HepG2 (cell line): ENCODE measurements around the gene PIK3R4. TPM values are rescaled to one million over a fixed set of nuclear protein-coding genes. Genes with fewer than 3 reads are reported as not detected.

Experiments used
- ATAC-seq: fragments of 200-7000 bp; cut with Tn5 transposase; 3 replicates; pipeline ENCODE4 v1.9.1; 2020; ENCODE audit warnings: mild to moderate bottlenecking, moderate library complexity
- BruUV-seq: library from RNA; stranded (reverse); fragments of 400-500 nt; replicated peaks from 2 replicates; lab custom pipeline; 2021; lab: Mats Ljungman, UMichigan
- CTCF ChIA-PET: fragments of 300-600 bp; formaldehyde crosslinking; extraction: SDS; loops from one replicate; lab custom pipeline; 2021; ENCODE audit warnings: low total read pairs, inconsistent platforms, low intra/inter-chr PET ratio; lab: Yijun Ruan, JAX
- POLR2A ChIA-PET: fragments of 350-600 bp; sonication (Branson Sonifier 250); formaldehyde crosslinking; loops from one replicate; lab custom pipeline; 2020; ENCODE audit warnings: antibody characterized with exemption, inconsistent platforms; lab: Yijun Ruan, JAX
- DNase-seq: peaks from one replicate; pipeline ENCODE4 v3.0.0-alpha.2; 2015; ENCODE audit warnings: low spot score
- FAIRE-seq: peaks from 3 replicates; lab custom pipeline; 2011; peaks lifted over from hg19 to GRCh38; lab: Jason Lieb, UNC
- H2AFZ ChIP-seq: one replicate; pipeline ENCODE4 v1.6.1; 2011; ENCODE audit warnings: low read length, inconsistent platforms
- H3K27ac ChIP-seq: fragments of 300-600 bp; 3 replicates; pipeline ENCODE4 v1.8.0; 2011; ENCODE audit warnings: mixed run types, mild to moderate bottlenecking, mixed read lengths, low read length, inconsistent platforms; ENCODE audit not compliant: insufficient read depth; ENCODE audit errors: extremely low read length
- H3K27me3 ChIP-seq, 2 experiments: fragments of 200-600 bp in 1 of 2; 2 replicates in 1 of 2; 3 replicates in 1 of 2; pipeline versions ENCODE4 v1.6.0 to v1.8.0; 2011; ENCODE audit warnings: low read length in 2 of 2, mild to moderate bottlenecking in 2 of 2, moderate library complexity in 2 of 2, inconsistent platforms in 1 of 2; ENCODE audit not compliant: insufficient read depth in 2 of 2, control insufficient read depth in 1 of 2
- H3K36me3 ChIP-seq, 2 experiments: fragments of 200-600 bp in 1 of 2; replicated peaks in 1 of 2; 2 replicates in 1 of 2; 3 replicates in 1 of 2; pipeline versions ENCODE4 v1.5.1 to v1.8.0; 2011; ENCODE audit warnings: low read length in 2 of 2, inconsistent platforms in 1 of 2; ENCODE audit not compliant: insufficient read depth in 2 of 2, control insufficient read depth in 1 of 2
- H3K4me1 ChIP-seq: 2 replicates; pipeline ENCODE4 v1.5.1; 2012; ENCODE audit warnings: low read length, inconsistent platforms; ENCODE audit not compliant: insufficient read depth
- H3K4me2 ChIP-seq: 2 replicates; pipeline ENCODE4 v1.6.0; 2011; ENCODE audit warnings: low read depth, low read length, inconsistent platforms
- H3K4me3 ChIP-seq, 3 experiments: fragments of 200-600 bp in 1 of 3; sonication (generic), shearing (Covaris generic) in 1 of 3; replicated peaks in 1 of 3; 2 replicates each; pipeline ENCODE4 v1.5.1; 2011 to 2016; ENCODE audit warnings: low read length in 3 of 3, inconsistent platforms in 2 of 3, low read depth in 2 of 3, mild to moderate bottlenecking in 2 of 3, control low read depth in 1 of 3, mixed read lengths in 1 of 3; ENCODE audit not compliant: insufficient read depth in 1 of 3
- H3K79me2 ChIP-seq: one replicate; pipeline ENCODE4 v1.6.1; 2011; ENCODE audit warnings: low read length, inconsistent platforms; ENCODE audit not compliant: insufficient read depth
- H3K9ac ChIP-seq: 2 replicates; pipeline ENCODE4 v1.6.0; 2011; ENCODE audit warnings: mild to moderate bottlenecking, low read depth, low read length, inconsistent platforms; ENCODE audit not compliant: insufficient read depth
- H3K9me3 ChIP-seq: 2 replicates; pipeline ENCODE4 v1.5.1; 2012; ENCODE audit warnings: mild to moderate bottlenecking, low read length
- H4K20me1 ChIP-seq: 2 replicates; pipeline ENCODE4 v1.6.0; 2011; ENCODE audit warnings: inconsistent platforms, mild to moderate bottlenecking, low read length, moderate library complexity; ENCODE audit not compliant: insufficient read depth
- FOXA3 ChIP-seq: IDR thresholded peaks from 2 replicates; pipeline ENCODE4 v1.6.1; 2016; ENCODE audit warnings: missing genetic modification reagents, missing compliant biosample characterization
- KDM1A ChIP-seq: IDR thresholded peaks from 2 replicates; pipeline ENCODE4 v1.6.1; 2016; ENCODE audit warnings: missing compliant biosample characterization
- RNF2 ChIP-seq: fragments of 450-650 bp; conservative IDR thresholded peaks from 2 replicates; pipeline ENCODE4 v1.6.1; 2016; ENCODE audit warnings: low read depth
- SMC3 ChIP-seq: IDR thresholded peaks from 2 replicates; pipeline ENCODE4 v1.6.1; 2011; ENCODE audit warnings: low read length, improper control_type of control experiment
- ZNF773 ChIP-seq: sonication (generic); formaldehyde crosslinking; IDR thresholded peaks from 2 replicates; pipeline ENCODE4 v1.4.0; 2020; ENCODE audit warnings: missing genetic modification reagents, borderline replicate concordance
- ZSCAN25 ChIP-seq: sonication (generic); formaldehyde crosslinking; IDR thresholded peaks from 2 replicates; pipeline ENCODE4 v1.8.0; 2022; ENCODE audit warnings: mild to moderate bottlenecking, missing genetic modification reagents
- WGBS: methylation state at CpG from one replicate; pipeline ENCODE4 v1.1.6; 2017; ENCODE audit warnings: low lambda C conversion rate; 5-methylcytosine and 5-hydroxymethylcytosine counted together
- in situ Hi-C: cut with HindIII; loops from 2 replicates; pipeline ENCODE4 v1.10.0; 2017; ENCODE audit warnings: low pct_unique_long_range_greater_than_20kb; ENCODE audit not compliant: extremely low pct_ligation_motif_present
- intact Hi-C: fragments of 100-400 bp; cut with micrococcal nuclease; formaldehyde crosslinking; loops from one replicate; pipeline ENCODE4 v1.10.0; 2022; ENCODE audit not compliant: unreplicated experiment
- polyA plus RNA-seq, 8 experiments: library from polyadenylated mRNA; depleted of rRNA in 3 of 8; stranded (reverse) in 7 of 8; unstranded in 1 of 8; fragments of >200 nt; fragmentation: Illumina TruSeq in 4 of 8; extraction: Trizol in 4 of 8; gene quantifications; 2 replicates each; pipeline versions ENCODE4 v1.2.1 to v1.2.3, GENCODE V29; 2011 to 2016; ENCODE audit warnings: low read depth in 4 of 8, missing spikeins in 1 of 8, mixed read lengths in 1 of 8; ENCODE audit not compliant: insufficient read depth in 1 of 8
- total RNA-seq, 5 experiments: library from RNA; depleted of rRNA; stranded (reverse); fragments of >200 nt; fragmentation: Illumina TruSeq; extraction: Trizol; gene quantifications; 2 replicates each; pipeline ENCODE4 v1.2.3, GENCODE V29; 2016; ENCODE audit warnings: low read depth in 1 of 5

The PIK3R4 gene
- total and polyA plus RNA-seq, 2 of the 13 experiments (the other 11 are each of a cell fraction or from before 2014, with no cell fraction given), result 22.4 to 26.0 TPM

- WGBS, result 39% methylated on average over 3 of the region's 3 CpGs
- Histone ChIP-seq H3K79me2 (no peaks in the 10 kb centered on the region), H3K9ac (no peak overlapping the region), H2AFZ (no peak overlapping the region), H4K20me1 (no peaks in the 10 kb centered on the region), H3K4me3 (no peak overlapping the region), H3K36me3 (no peaks in the 10 kb centered on the region), H3K9me3 (no peaks in the 10 kb centered on the region), H3K27me3 (no peaks in the 10 kb centered on the region; a peak in 1 of 5 replicates), H3K4me1 (no peaks in the 10 kb centered on the region), H3K27ac (no peak overlapping the region), H3K4me2 (no peak overlapping the region)
- intact Hi-C loops, result no loop called here
- ATAC-seq (no peak), FAIRE-seq (no peak), DNase-seq (no peak)
- CTCF ChIA-PET, result no interaction called here
- in situ Hi-C loops, result no loop called here
- TF ChIP-seq SMC3 (no peak), ZNF773 (CRISPR knock-in tag) (no peak), RNF2 (no peak)
- no TSS peak for BruUV-seq
- POLR2A ChIA-PET, result no interaction called here
Observed at GRCh38 chr3:130783629-130784028, 37.0 kb upstream of the PIK3R4 start.

GRCh38 chr3:130779486-130779885 is 32.9 kb upstream of the PIK3R4 start:
- in situ Hi-C loops, result no loop called here
- WGBS, result 5% methylated on average over 5 of the region's 5 CpGs
- no peaks in the 10 kb centered on the region for H3K27me3 ChIP-seq
- H3K27ac ChIP-seq, result no peak overlapping the region
- POLR2A ChIA-PET, result no interaction called here
- H3K9me3 ChIP-seq, result no peaks in the 10 kb centered on the region
- no peak overlapping the region for H3K4me2 ChIP-seq
- BruUV-seq, result no TSS peak
- CTCF ChIA-PET, result no interaction called here
- FAIRE-seq (no peak), ATAC-seq (no peak), DNase-seq (no peak)
- no peaks in the 10 kb centered on the region for H3K79me2 ChIP-seq
- intact Hi-C loops, result no loop called here
- TF ChIP-seq FOXA3 (CRISPR knock-in tag), result no peak
- TF ChIP-seq ZSCAN25 (CRISPR knock-in tag), result no peak
- TF ChIP-seq KDM1A, result no peak
- H3K4me3 ChIP-seq, result no peak overlapping the region
- no peak overlapping the region for H2AFZ ChIP-seq
- H3K4me1 ChIP-seq, result no peaks in the 10 kb centered on the region
- no peaks in the 10 kb centered on the region for H4K20me1 ChIP-seq
- no peak overlapping the region for H3K9ac ChIP-seq
- no peaks in the 10 kb centered on the region for H3K36me3 ChIP-seq
